HL-60 (cell line): ENCODE data around the gene REXO5.

Source experiments
- CTCF ChIP-seq: IDR thresholded peaks from one replicate; pipeline ENCODE4 v1.5.1; 2011; ENCODE audit warnings: low read length, control low read depth, inconsistent platforms; ENCODE audit not compliant: insufficient read depth
- GABPA ChIP-seq: IDR thresholded peaks from 2 replicates; pipeline ENCODE4 v1.6.1; 2012; ENCODE audit warnings: low read depth
- POLR2AphosphoS5 ChIP-seq: IDR thresholded peaks from 2 replicates; pipeline ENCODE4 v1.6.1; 2012; ENCODE audit warnings: low read depth
- REST ChIP-seq: IDR thresholded peaks from 2 replicates; pipeline ENCODE4 v1.6.1; 2012; ENCODE audit warnings: low read depth; ENCODE audit not compliant: insufficient replicate concordance

GRCh38 chr16:20846551-20846950, 40.2 kb downstream of the REXO5 start:
- TF ChIP-seq CTCF: no peak
- no peak for TF ChIP-seq POLR2AphosphoS5
- TF ChIP-seq REST: no peak
- TF ChIP-seq GABPA: no peak
